NB4 (cell line): ENCODE results near the gene GLDN.

ENCODE experiments used
- DNase-seq: peaks from one replicate; pipeline ENCODE4 v3.0.0; 2010; ENCODE audit warnings: low read depth
- H3K4me3 ChIP-seq: one replicate; pipeline ENCODE4 v1.5.1; 2011; ENCODE audit warnings: mild to moderate bottlenecking, low read depth, low read length, moderate library complexity
- CTCF ChIP-seq: IDR thresholded peaks from one replicate; pipeline ENCODE4 v1.5.1; 2012; ENCODE audit warnings: low read depth, low read length
- MAX ChIP-seq: IDR thresholded peaks from 2 replicates; pipeline ENCODE4 v1.6.1; 2011; ENCODE audit warnings: low read depth, low read length
- MYC ChIP-seq: IDR thresholded peaks from 2 replicates; pipeline ENCODE4 v1.6.1; 2011; ENCODE audit warnings: low read depth, low read length
- POLR2A ChIP-seq: IDR thresholded peaks from 2 replicates; pipeline ENCODE4 v1.6.1; 2011; ENCODE audit warnings: mild to moderate bottlenecking; ENCODE audit not compliant: insufficient read length; ENCODE audit errors: extremely low read depth

GLDN gene

GRCh38 chr15:51374131-51374530, 32.7 kb downstream of the GLDN start:
- H3K4me3 ChIP-seq = no peak overlapping the region
- no peak for DNase-seq
- TF ChIP-seq MAX (no peak), MYC (no peak)

- DNase-seq = no peak
- no peak overlapping the region for H3K4me3 ChIP-seq
- TF ChIP-seq CTCF = no peak
- no peak for TF ChIP-seq POLR2A
- TF ChIP-seq MYC = no peak
- TF ChIP-seq MAX = no peak
These were observed 34.6 kb downstream of the GLDN start for GRCh38 chr15:51375966-51376640.

GRCh38 chr15:51377038-51377786, 35.8 kb downstream of the GLDN start:
- no peak overlapping the region for H3K4me3 ChIP-seq
- DNase-seq = no peak
- TF ChIP-seq CTCF = no peak
- TF ChIP-seq MYC = no peak
- TF ChIP-seq POLR2A = no peak
- no peak for TF ChIP-seq MAX

- no peak overlapping the region for H3K4me3 ChIP-seq
- no peak for DNase-seq
- TF ChIP-seq CTCF = no peak
- TF ChIP-seq MAX = no peak
- no peak for TF ChIP-seq POLR2A
- no peak for TF ChIP-seq MYC
These were observed 37.0 kb downstream of the GLDN start for GRCh38 chr15:51378406-51378805.

GRCh38 chr15:51379390-51379789, 37.9 kb downstream of the GLDN start:
- DNase-seq = no peak
- no peak for TF ChIP-seq CTCF
- no peak for TF ChIP-seq POLR2A
- TF ChIP-seq MAX = no peak
- TF ChIP-seq MYC = no peak
- no peak overlapping the region for H3K4me3 ChIP-seq
